Stimulated activated memory B cell treated with anti-CD40 and anti-IgM and Interleukin-4, amounts not matched to agents 10 μg/mL and 1 μg/mL and 100 μg/mL, for 72 hours (primary cell): ENCODE data around the gene GSG1L.

Source experiments
- ATAC-seq: fragments of 150-1000 bp; cut with Tn5 transposase; 2 replicates; pipeline ENCODE4 v1.10.0; 2021
- H3K27ac Mint-ChIP-seq: one replicate; pipeline ENCODE4 v1.8.0; 2022; ENCODE audit warnings: mild to moderate bottlenecking, mixed read lengths
- H3K27me3 Mint-ChIP-seq: one replicate; pipeline ENCODE4 v1.8.0; 2022; ENCODE audit warnings: mixed read lengths
- H3K36me3 Mint-ChIP-seq: one replicate; pipeline ENCODE4 v1.8.0; 2022; ENCODE audit warnings: mixed read lengths
- H3K4me1 Mint-ChIP-seq: one replicate; pipeline ENCODE4 v1.8.0; 2022; ENCODE audit warnings: mixed read lengths
- H3K4me3 Mint-ChIP-seq: one replicate; pipeline ENCODE4 v1.8.0; 2022; ENCODE audit warnings: mild to moderate bottlenecking, moderate library complexity, mixed read lengths
- H3K9me3 Mint-ChIP-seq: one replicate; pipeline ENCODE4 v1.8.0; 2022; ENCODE audit warnings: mixed read lengths

GSG1L gene

GRCh38 chr16:28029387-28030002 is 34.0 kb downstream of the GSG1L start:
- Mint-ChIP-seq H3K27ac (no peak overlapping the region), H3K9me3 (peaks cover 15% of the 10 kb centered on the region), H3K27me3 (peaks cover 2% of the 10 kb centered on the region), H3K36me3 (no peaks in the 10 kb centered on the region), H3K4me1 (no peaks in the 10 kb centered on the region), H3K4me3 (no peak overlapping the region)
- no peak for ATAC-seq

- Mint-ChIP-seq H3K27ac (no peak overlapping the region), H3K4me1 (no peaks in the 10 kb centered on the region), H3K36me3 (no peaks in the 10 kb centered on the region), H3K27me3 (peaks cover 17% of the 10 kb centered on the region), H3K9me3 (peaks cover 15% of the 10 kb centered on the region), H3K4me3 (no peak overlapping the region)
- ATAC-seq, result no peak
These were observed 36.5 kb downstream of the GSG1L start for GRCh38 chr16:28027055-28027454.

- no peak for ATAC-seq
- peaks cover 17% of the 10 kb centered on the region for H3K27me3 Mint-ChIP-seq
- no peaks in the 10 kb centered on the region for H3K4me1 Mint-ChIP-seq
- H3K36me3 Mint-ChIP-seq, result no peaks in the 10 kb centered on the region
- H3K27ac Mint-ChIP-seq, result no peak overlapping the region
- peaks cover 14% of the 10 kb centered on the region for H3K9me3 Mint-ChIP-seq
- H3K4me3 Mint-ChIP-seq, result no peak overlapping the region
These were observed 37.9 kb downstream of the GSG1L start for GRCh38 chr16:28025631-28026030.

GRCh38 chr16:28019218-28019617 is 44.3 kb downstream of the GSG1L start:
- peaks cover 14% of the 10 kb centered on the region for H3K9me3 Mint-ChIP-seq
- H3K4me3 Mint-ChIP-seq, result no peak overlapping the region
- H3K36me3 Mint-ChIP-seq, result no peaks in the 10 kb centered on the region
- H3K27me3 Mint-ChIP-seq, result peaks cover 28% of the 10 kb centered on the region
- no peak for ATAC-seq
- no peak overlapping the region for H3K27ac Mint-ChIP-seq
- no peaks in the 10 kb centered on the region for H3K4me1 Mint-ChIP-seq

- Mint-ChIP-seq H3K36me3 (no peaks in the 10 kb centered on the region), H3K27me3 (peaks cover 38% of the 10 kb centered on the region), H3K9me3 (peaks cover 6% of the 10 kb centered on the region), H3K27ac (no peak overlapping the region), H3K4me3 (no peak overlapping the region), H3K4me1 (no peaks in the 10 kb centered on the region)
- ATAC-seq, result no peak
These were observed 48.7 kb downstream of the GSG1L start for GRCh38 chr16:28014851-28015250.

- no peak for ATAC-seq
- H3K27me3 Mint-ChIP-seq, result peaks cover 48% of the 10 kb centered on the region
These were observed 49.6 kb downstream of the GSG1L start for GRCh38 chr16:28013878-28014277.

GRCh38 chr16:28013392-28013791 is 50.1 kb downstream of the GSG1L start:
- peaks cover 4% of the 10 kb centered on the region for H3K9me3 Mint-ChIP-seq
- H3K27me3 Mint-ChIP-seq, result peaks cover 53% of the 10 kb centered on the region
- H3K36me3 Mint-ChIP-seq, result no peaks in the 10 kb centered on the region
- no peak for ATAC-seq
- H3K27ac Mint-ChIP-seq, result no peak overlapping the region
- H3K4me1 Mint-ChIP-seq, result no peaks in the 10 kb centered on the region
- H3K4me3 Mint-ChIP-seq, result no peak overlapping the region

More at GRCh38 chr16:28013878-28014277, 49.6 kb downstream of the GSG1L start:
- Mint-ChIP-seq H3K4me1 (no peaks in the 10 kb centered on the region), H3K4me3 (no peak overlapping the region), H3K9me3 (peaks cover 4% of the 10 kb centered on the region), H3K27ac (no peak overlapping the region), H3K36me3 (no peaks in the 10 kb centered on the region)

- no peaks in the 10 kb centered on the region for H3K36me3 Mint-ChIP-seq
- no peak overlapping the region for H3K27ac Mint-ChIP-seq
- no peaks in the 10 kb centered on the region for H3K9me3 Mint-ChIP-seq
- H3K4me1 Mint-ChIP-seq, result no peaks in the 10 kb centered on the region
- ATAC-seq, result no peak
- no peak overlapping the region for H3K4me3 Mint-ChIP-seq
- H3K27me3 Mint-ChIP-seq, result peaks cover 58% of the 10 kb centered on the region
These were observed 51.5 kb downstream of the GSG1L start for GRCh38 chr16:28011971-28012445.

- H3K27ac Mint-ChIP-seq, result no peak overlapping the region
- H3K27me3 Mint-ChIP-seq, result peaks cover 58% of the 10 kb centered on the region
- ATAC-seq, result no peak
- no peaks in the 10 kb centered on the region for H3K4me1 Mint-ChIP-seq
- no peak overlapping the region for H3K4me3 Mint-ChIP-seq
- H3K9me3 Mint-ChIP-seq, result no peaks in the 10 kb centered on the region
- H3K36me3 Mint-ChIP-seq, result no peaks in the 10 kb centered on the region
These were observed 52.3 kb downstream of the GSG1L start for GRCh38 chr16:28011223-28011622.

GRCh38 chr16:28010671-28011070 is 52.8 kb downstream of the GSG1L start:
- H3K27me3 Mint-ChIP-seq, result peaks cover 56% of the 10 kb centered on the region
- no peaks in the 10 kb centered on the region for H3K9me3 Mint-ChIP-seq
- H3K4me3 Mint-ChIP-seq, result no peak overlapping the region
- H3K4me1 Mint-ChIP-seq, result no peaks in the 10 kb centered on the region
- no peaks in the 10 kb centered on the region for H3K36me3 Mint-ChIP-seq
- no peak overlapping the region for H3K27ac Mint-ChIP-seq
- no peak for ATAC-seq

GRCh38 chr16:28009586-28010373 is 53.7 kb downstream of the GSG1L start:
- Mint-ChIP-seq H3K27me3 (peaks cover 47% of the 10 kb centered on the region), H3K4me1 (no peaks in the 10 kb centered on the region), H3K36me3 (no peaks in the 10 kb centered on the region), H3K9me3 (no peaks in the 10 kb centered on the region), H3K27ac (no peak overlapping the region), H3K4me3 (no peak overlapping the region)
- ATAC-seq, result no peak

GRCh38 chr16:28003923-28004322 is 59.6 kb downstream of the GSG1L start:
- ATAC-seq, result no peak
- Mint-ChIP-seq H3K4me1 (no peaks in the 10 kb centered on the region), H3K9me3 (no peaks in the 10 kb centered on the region), H3K27ac (no peak overlapping the region), H3K27me3 (peaks cover 23% of the 10 kb centered on the region), H3K4me3 (no peak overlapping the region), H3K36me3 (no peaks in the 10 kb centered on the region)

- Mint-ChIP-seq H3K27ac (no peak overlapping the region), H3K4me1 (no peaks in the 10 kb centered on the region), H3K4me3 (no peak overlapping the region), H3K27me3 (peaks cover 17% of the 10 kb centered on the region), H3K9me3 (no peaks in the 10 kb centered on the region), H3K36me3 (no peaks in the 10 kb centered on the region)
- ATAC-seq, result no peak
These were observed 60.3 kb downstream of the GSG1L start for GRCh38 chr16:28003021-28003865.

- ATAC-seq, result no peak
- Mint-ChIP-seq H3K36me3 (no peaks in the 10 kb centered on the region), H3K4me3 (no peak overlapping the region)
These were observed 61.9 kb downstream of the GSG1L start for GRCh38 chr16:28001642-28002041.

GRCh38 chr16:28001184-28001583 is 62.3 kb downstream of the GSG1L start:
- Mint-ChIP-seq H3K4me1 (no peaks in the 10 kb centered on the region), H3K36me3 (no peaks in the 10 kb centered on the region), H3K27ac (no peak overlapping the region), H3K9me3 (no peaks in the 10 kb centered on the region), H3K27me3 (peaks cover 13% of the 10 kb centered on the region), H3K4me3 (no peak overlapping the region)
- no peak for ATAC-seq

More at GRCh38 chr16:28001642-28002041, 61.9 kb downstream of the GSG1L start:
- Mint-ChIP-seq H3K27me3 (peaks cover 13% of the 10 kb centered on the region), H3K4me1 (no peaks in the 10 kb centered on the region), H3K9me3 (no peaks in the 10 kb centered on the region), H3K27ac (no peak overlapping the region)
